HG03457 (cell line): ENCODE results near the gene JADE2.

Experiments
- ATAC-seq: cut with Tn5 transposase; IDR thresholded peaks from one replicate; pipeline ENCODE4 v1.9.1; 2021; ENCODE audit warnings: moderate number of reproducible peaks; ENCODE audit not compliant: unreplicated experiment

Gene JADE2

DNA sequence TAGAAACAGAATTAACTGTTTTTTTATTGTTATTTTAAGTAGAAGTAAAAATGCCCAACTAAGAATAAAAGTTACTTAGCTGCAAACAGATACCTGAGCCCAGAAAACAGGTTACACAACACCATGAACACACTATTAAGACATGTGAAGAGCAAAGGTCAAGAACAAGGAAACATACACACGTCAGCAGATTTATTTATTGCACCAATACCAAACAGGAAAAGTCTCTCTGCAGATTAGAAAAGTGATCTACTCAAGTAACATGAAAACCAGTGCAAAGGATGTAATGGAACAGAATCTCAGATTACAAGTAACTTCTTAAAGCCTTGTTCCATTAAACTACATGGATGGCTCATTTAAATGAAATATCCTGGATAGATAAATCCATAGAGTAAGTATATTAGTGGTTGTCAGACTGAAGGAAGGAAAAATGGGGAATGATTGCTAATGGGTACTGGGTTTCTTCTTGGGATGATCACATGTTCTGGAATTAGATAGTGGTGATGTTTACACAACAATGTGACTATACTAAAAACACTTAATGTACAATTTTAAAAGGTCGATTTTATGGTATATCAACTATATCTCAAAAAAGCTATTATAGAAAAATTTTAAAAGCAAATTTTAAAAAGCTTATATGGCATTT lies 101.0 kb downstream of the JADE2 start:
- ATAC-seq, result no peak
